DMS53 treated with DMSO at 0.1 percent for 48 hours (cell line): ENCODE results near the gene IL1RL1.

ENCODE experiments used
- DNase-seq: peaks from one replicate; lab custom pipeline; 2025; ENCODE audit not compliant: unreplicated experiment; lab: John Stamatoyannopoulos, UW

Gene IL1RL1

GRCh38 chr2:102334486-102334885 is 23.1 kb downstream of the IL1RL1 start:
- DNase-seq, result no peak

GRCh38 chr2:102335871-102336366 is 24.6 kb downstream of the IL1RL1 start:
- DNase-seq, result no peak

- no peak for DNase-seq
Observed at GRCh38 chr2:102336502-102336945, 25.2 kb downstream of the IL1RL1 start.

- DNase-seq, result no peak
Observed at GRCh38 chr2:102337012-102337411, 25.6 kb downstream of the IL1RL1 start.

- no peak for DNase-seq
Observed at GRCh38 chr2:102337481-102338386, 26.4 kb downstream of the IL1RL1 start.

GRCh38 chr2:102340778-102341177 is 29.4 kb downstream of the IL1RL1 start:
- no peak for DNase-seq

GRCh38 chr2:102342888-102343287 is 31.5 kb downstream of the IL1RL1 start:
- DNase-seq, result no peak

- no peak for DNase-seq
Observed at GRCh38 chr2:102344397-102344796, 33.0 kb downstream of the IL1RL1 start.

- DNase-seq, result no peak
Observed at GRCh38 chr2:102345329-102345920, 34.1 kb downstream of the IL1RL1 start.

GRCh38 chr2:102346381-102347130 is 35.2 kb downstream of the IL1RL1 start:
- DNase-seq, result no peak

- DNase-seq, result no peak
Observed at GRCh38 chr2:102350137-102350793, 38.9 kb downstream of the IL1RL1 start.

- DNase-seq, result peak; percentile 80
Observed at GRCh38 chr2:102355526-102356380, 44.4 kb downstream of the IL1RL1 start, which contains the start of gene IL18R1. TSS of gene IL18R1 (plus strand) at chr2:102355796. CDS start at chr2:102362661, 6,865 bp downstream.

- no peak for DNase-seq
Observed at GRCh38 chr2:102356381-102356712, 45.0 kb downstream of the IL1RL1 start.

- no peak for DNase-seq
Observed at GRCh38 chr2:102356741-102357140, 45.4 kb downstream of the IL1RL1 start.

GRCh38 chr2:102357937-102358336 is 46.6 kb downstream of the IL1RL1 start:
- no peak for DNase-seq

- DNase-seq, result no peak
Observed at GRCh38 chr2:102358496-102358895, 47.1 kb downstream of the IL1RL1 start.

GRCh38 chr2:102359527-102359926 is 48.2 kb downstream of the IL1RL1 start:
- no peak for DNase-seq

GRCh38 chr2:102361632-102362241 is 50.4 kb downstream of the IL1RL1 start:
- DNase-seq, result no peak

- DNase-seq, result no peak
Observed at GRCh38 chr2:102365763-102366162, 54.4 kb downstream of the IL1RL1 start.
